Measurements from ENCODE around the gene NCKAP5. TPM values are rescaled to one million over a fixed set of nuclear protein-coding genes. Genes with fewer than 3 reads are reported as not detected.

Gene NCKAP5
- total and polyA plus RNA-seq, 2 of the 13 experiments (the other 11 are each of a cell fraction or from before 2014, with no cell fraction given) = 0.01 TPM; not detected in 1

- peaks cover 21% of the 10 kb centered on the region; the same call in 1 of the 2 replicates for H3K9me3 ChIP-seq (ENCODE audit: low read length)
- no peak overlapping the region for H3K4me3 ChIP-seq (replicated peaks in 1 of 3; ENCODE audit: insufficient read depth in 1 of 3, low read depth in 2 of 3, low read length in 3 of 3)
- ATAC-seq (no peak), FAIRE-seq (no peak), DNase-seq (ENCODE audit: low spot score) (no peak)
- BruUV-seq (replicated peaks) = no TSS peak
- WGBS (ENCODE audit: low lambda C conversion rate) = 6% methylated on average over 1 of the region's 1 CpG
- intact Hi-C loops (cut with micrococcal nuclease; ENCODE audit: unreplicated experiment) = no loop called here
- H3K9ac ChIP-seq (ENCODE audit: insufficient read depth, low read depth, low read length) = no peak overlapping the region
- H4K20me1 ChIP-seq (ENCODE audit: insufficient read depth, low read length) = no peaks in the 10 kb centered on the region
- in situ Hi-C loops (cut with HindIII; ENCODE audit: extremely low pct_ligation_motif_present, low pct_unique_long_range_greater_than_20kb) = no loop called here
- H3K27ac ChIP-seq (ENCODE audit: extremely low read length, insufficient read depth, low read length) = no peak overlapping the region
- H3K36me3 ChIP-seq (replicated peaks in 1 of 2; ENCODE audit: control insufficient read depth in 1 of 2, insufficient read depth in 2 of 2, low read length in 2 of 2) = no peaks in the 10 kb centered on the region
- ChIA-PET CTCF (ENCODE audit: low intra/inter-chr PET ratio, low total read pairs) (no interaction called here), POLR2A (no interaction called here)
- no peak overlapping the region for H3K4me2 ChIP-seq (ENCODE audit: low read depth, low read length)
- H3K79me2 ChIP-seq (ENCODE audit: insufficient read depth, low read length) = no peaks in the 10 kb centered on the region
- H3K4me1 ChIP-seq (ENCODE audit: insufficient read depth, low read length) = no peaks in the 10 kb centered on the region
- no peak overlapping the region for H2AFZ ChIP-seq (ENCODE audit: low read length)
- no peaks in the 10 kb centered on the region for H3K27me3 ChIP-seq (ENCODE audit: control insufficient read depth in 1 of 2, insufficient read depth in 2 of 2, low read length in 2 of 2)
- no peak for TF ChIP-seq GABPB1 (CRISPR knock-in tag; IDR thresholded peaks at IDR 0.05)
- TF ChIP-seq, protein P1, sequence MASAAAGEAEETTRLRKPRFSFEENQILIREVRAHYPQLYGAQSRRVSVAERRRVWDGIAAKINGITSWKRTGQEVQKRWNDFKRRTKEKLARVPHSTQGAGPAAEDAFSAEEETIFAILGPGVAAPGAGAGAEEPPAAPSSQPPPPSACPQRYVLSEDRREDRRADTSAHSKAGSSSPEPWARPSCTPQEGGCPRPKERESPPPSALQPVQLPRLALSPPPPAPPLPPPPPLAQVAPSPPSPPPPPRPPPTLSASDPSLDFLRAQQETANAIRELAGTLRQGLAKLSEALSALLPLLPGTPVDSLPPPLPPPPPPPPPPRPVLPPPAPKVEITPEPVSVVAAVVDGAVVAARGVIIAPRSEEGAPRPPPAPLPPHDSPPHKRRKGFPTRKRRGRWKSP (CRISPR knock-in tag; IDR thresholded peaks at IDR 0.05) = no peak
- TF ChIP-seq JARID2 (CRISPR knock-in tag; IDR thresholded peaks at IDR 0.05; ENCODE audit: insufficient replicate concordance) = no peak
- TF ChIP-seq SIX1 (CRISPR knock-in tag; IDR thresholded peaks at IDR 0.05; ENCODE audit: borderline replicate concordance) = no peak
- no peak for TF ChIP-seq ZNF180 (CRISPR knock-in tag; IDR thresholded peaks at IDR 0.05; ENCODE audit: borderline replicate concordance, low read depth)
- TF ChIP-seq, protein P2, sequence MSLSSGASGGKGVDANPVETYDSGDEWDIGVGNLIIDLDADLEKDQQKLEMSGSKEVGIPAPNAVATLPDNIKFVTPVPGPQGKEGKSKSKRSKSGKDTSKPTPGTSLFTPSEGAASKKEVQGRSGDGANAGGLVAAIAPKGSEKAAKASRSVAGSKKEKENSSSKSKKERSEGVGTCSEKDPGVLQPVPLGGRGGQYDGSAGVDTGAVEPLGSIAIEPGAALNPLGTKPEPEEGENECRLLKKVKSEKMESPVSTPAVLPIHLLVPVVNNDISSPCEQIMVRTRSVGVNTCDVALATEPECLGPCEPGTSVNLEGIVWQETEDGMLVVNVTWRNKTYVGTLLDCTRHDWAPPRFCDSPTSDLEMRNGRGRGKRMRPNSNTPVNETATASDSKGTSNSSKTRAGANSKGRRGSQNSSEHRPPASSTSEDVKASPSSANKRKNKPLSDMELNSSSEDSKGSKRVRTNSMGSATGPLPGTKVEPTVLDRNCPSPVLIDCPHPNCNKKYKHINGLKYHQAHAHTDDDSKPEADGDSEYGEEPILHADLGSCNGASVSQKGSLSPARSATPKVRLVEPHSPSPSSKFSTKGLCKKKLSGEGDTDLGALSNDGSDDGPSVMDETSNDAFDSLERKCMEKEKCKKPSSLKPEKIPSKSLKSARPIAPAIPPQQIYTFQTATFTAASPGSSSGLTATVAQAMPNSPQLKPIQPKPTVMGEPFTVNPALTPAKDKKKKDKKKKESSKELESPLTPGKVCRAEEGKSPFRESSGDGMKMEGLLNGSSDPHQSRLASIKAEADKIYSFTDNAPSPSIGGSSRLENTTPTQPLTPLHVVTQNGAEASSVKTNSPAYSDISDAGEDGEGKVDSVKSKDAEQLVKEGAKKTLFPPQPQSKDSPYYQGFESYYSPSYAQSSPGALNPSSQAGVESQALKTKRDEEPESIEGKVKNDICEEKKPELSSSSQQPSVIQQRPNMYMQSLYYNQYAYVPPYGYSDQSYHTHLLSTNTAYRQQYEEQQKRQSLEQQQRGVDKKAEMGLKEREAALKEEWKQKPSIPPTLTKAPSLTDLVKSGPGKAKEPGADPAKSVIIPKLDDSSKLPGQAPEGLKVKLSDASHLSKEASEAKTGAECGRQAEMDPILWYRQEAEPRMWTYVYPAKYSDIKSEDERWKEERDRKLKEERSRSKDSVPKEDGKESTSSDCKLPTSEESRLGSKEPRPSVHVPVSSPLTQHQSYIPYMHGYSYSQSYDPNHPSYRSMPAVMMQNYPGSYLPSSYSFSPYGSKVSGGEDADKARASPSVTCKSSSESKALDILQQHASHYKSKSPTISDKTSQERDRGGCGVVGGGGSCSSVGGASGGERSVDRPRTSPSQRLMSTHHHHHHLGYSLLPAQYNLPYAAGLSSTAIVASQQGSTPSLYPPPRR (CRISPR knock-in tag; IDR thresholded peaks at IDR 0.05; ENCODE audit: borderline replicate concordance) = no peak
- TF ChIP-seq ZNF841 (CRISPR knock-in tag; IDR thresholded peaks at IDR 0.05; ENCODE audit: borderline replicate concordance) = no peak
- no peak for TF ChIP-seq ZNF768 (CRISPR knock-in tag; IDR thresholded peaks at IDR 0.05)
These were observed 215.5 kb downstream of the NCKAP5 start for GRCh38 chr2:133352719-133353118.

Measured in HepG2 (cell line).